Measurements from ENCODE around the gene STH.

STH gene

GRCh38 chr17:46039592-46040186, 40.6 kb downstream of the STH start:
- no peak for ATAC-seq
- TF ChIP-seq TOX (CRISPR knock-in tag; IDR thresholded peaks at IDR 0.05; ENCODE audit: borderline replicate concordance) = no peak
- TF ChIP-seq TCF4 (CRISPR knock-in tag; IDR thresholded peaks at IDR 0.05; ENCODE audit: borderline replicate concordance) = no peak
- no peak for TF ChIP-seq TSHZ2 (CRISPR knock-in tag; IDR thresholded peaks at IDR 0.05)
- TF ChIP-seq BACH2 (CRISPR knock-in tag; IDR thresholded peaks at IDR 0.05; ENCODE audit: borderline replicate concordance) = no peak
- no peak for TF ChIP-seq ESRRG (CRISPR knock-in tag; IDR thresholded peaks at IDR 0.05)
- TF ChIP-seq, protein P1, sequence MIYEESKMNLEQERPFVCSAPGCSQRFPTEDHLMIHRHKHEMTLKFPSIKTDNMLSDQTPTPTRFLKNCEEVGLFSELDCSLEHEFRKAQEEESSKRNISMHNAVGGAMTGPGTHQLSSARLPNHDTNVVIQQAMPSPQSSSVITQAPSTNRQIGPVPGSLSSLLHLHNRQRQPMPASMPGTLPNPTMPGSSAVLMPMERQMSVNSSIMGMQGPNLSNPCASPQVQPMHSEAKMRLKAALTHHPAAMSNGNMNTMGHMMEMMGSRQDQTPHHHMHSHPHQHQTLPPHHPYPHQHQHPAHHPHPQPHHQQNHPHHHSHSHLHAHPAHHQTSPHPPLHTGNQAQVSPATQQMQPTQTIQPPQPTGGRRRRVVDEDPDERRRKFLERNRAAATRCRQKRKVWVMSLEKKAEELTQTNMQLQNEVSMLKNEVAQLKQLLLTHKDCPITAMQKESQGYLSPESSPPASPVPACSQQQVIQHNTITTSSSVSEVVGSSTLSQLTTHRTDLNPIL (CRISPR knock-in tag; IDR thresholded peaks at IDR 0.05; ENCODE audit: low read depth) = no peak
- no peak for TF ChIP-seq SNAI2 (CRISPR knock-in tag; IDR thresholded peaks at IDR 0.05)
- no peak for TF ChIP-seq PPARA (CRISPR knock-in tag; IDR thresholded peaks at IDR 0.05; ENCODE audit: borderline replicate concordance)
- TF ChIP-seq ARNTL (CRISPR knock-in tag; IDR thresholded peaks at IDR 0.05; ENCODE audit: borderline replicate concordance, low read depth) = no peak
- TF ChIP-seq ZFP30 (CRISPR knock-in tag; IDR thresholded peaks at IDR 0.05) = no peak
- no peak for TF ChIP-seq RARB (CRISPR knock-in tag; IDR thresholded peaks at IDR 0.05)
- TF ChIP-seq, protein P2, sequence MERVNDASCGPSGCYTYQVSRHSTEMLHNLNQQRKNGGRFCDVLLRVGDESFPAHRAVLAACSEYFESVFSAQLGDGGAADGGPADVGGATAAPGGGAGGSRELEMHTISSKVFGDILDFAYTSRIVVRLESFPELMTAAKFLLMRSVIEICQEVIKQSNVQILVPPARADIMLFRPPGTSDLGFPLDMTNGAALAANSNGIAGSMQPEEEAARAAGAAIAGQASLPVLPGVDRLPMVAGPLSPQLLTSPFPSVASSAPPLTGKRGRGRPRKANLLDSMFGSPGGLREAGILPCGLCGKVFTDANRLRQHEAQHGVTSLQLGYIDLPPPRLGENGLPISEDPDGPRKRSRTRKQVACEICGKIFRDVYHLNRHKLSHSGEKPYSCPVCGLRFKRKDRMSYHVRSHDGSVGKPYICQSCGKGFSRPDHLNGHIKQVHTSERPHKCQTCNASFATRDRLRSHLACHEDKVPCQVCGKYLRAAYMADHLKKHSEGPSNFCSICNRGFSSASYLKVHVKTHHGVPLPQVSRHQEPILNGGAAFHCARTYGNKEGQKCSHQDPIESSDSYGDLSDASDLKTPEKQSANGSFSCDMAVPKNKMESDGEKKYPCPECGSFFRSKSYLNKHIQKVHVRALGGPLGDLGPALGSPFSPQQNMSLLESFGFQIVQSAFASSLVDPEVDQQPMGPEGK (CRISPR knock-in tag; IDR thresholded peaks at IDR 0.05; ENCODE audit: borderline replicate concordance) = no peak
- TF ChIP-seq OSR1 (CRISPR knock-in tag; IDR thresholded peaks at IDR 0.05) = no peak
- no peak for TF ChIP-seq ZNF70 (CRISPR knock-in tag; IDR thresholded peaks at IDR 0.05)
- TF ChIP-seq ZNF565 (CRISPR knock-in tag; conservative IDR thresholded peaks at IDR 0.05; ENCODE audit: low read depth) = no peak
- no peak for TF ChIP-seq CSDC2 (CRISPR knock-in tag; IDR thresholded peaks at IDR 0.05)
- TF ChIP-seq ISL1 (CRISPR knock-in tag; IDR thresholded peaks at IDR 0.05) = no peak

DNA sequence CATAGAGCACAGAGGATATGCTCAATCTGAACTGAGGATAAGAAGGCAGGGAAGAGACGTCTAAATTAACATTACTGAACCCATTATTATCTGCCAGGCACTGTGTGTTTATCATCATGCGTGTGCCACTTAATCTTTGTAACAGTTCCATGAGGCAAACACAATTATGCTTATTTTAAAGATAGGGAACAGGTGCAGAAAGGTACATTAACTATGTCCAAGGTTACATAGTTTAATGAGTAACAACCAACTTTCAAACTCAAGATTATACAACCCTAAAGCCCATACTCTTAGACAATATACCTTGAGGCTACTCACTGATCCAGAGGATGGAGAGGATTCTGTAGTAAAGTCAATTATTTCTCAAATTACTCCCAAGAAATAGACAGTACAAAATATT, 43.2 kb downstream of the STH start:
- TF ChIP-seq BACH2 (CRISPR knock-in tag; IDR thresholded peaks at IDR 0.05; ENCODE audit: borderline replicate concordance) = no peak
- TF ChIP-seq PPARA (CRISPR knock-in tag; IDR thresholded peaks at IDR 0.05; ENCODE audit: borderline replicate concordance) = no peak
- TF ChIP-seq, protein P1 (CRISPR knock-in tag; IDR thresholded peaks at IDR 0.05; ENCODE audit: low read depth) = no peak
- TF ChIP-seq ZFP3 (CRISPR knock-in tag; IDR thresholded peaks at IDR 0.05) = no peak
- no peak for TF ChIP-seq ZNF70 (CRISPR knock-in tag; IDR thresholded peaks at IDR 0.05)
- no peak for ATAC-seq

DNA sequence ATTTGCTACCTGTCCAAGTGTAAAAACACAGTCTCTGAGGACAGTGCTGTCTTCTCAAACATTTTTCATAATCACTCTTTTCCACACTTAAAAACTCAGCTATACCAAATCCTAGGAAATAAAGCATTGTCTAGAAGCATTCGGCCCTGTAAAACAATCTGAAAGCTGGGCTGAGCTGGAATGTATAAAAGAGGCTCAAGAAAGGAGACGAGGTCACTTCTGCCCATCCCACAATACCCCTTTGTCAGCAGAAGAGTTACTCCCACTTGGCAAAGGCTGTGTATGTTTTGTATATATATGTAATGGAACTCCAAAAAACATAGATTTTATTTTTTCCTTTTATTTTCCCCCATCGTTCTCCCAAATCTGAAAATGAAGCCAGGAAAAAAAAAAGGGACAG, 43.9 kb downstream of the STH start:
- no peak for TF ChIP-seq TOX (CRISPR knock-in tag; IDR thresholded peaks at IDR 0.05; ENCODE audit: borderline replicate concordance)
- no peak for TF ChIP-seq PPARA (CRISPR knock-in tag; IDR thresholded peaks at IDR 0.05; ENCODE audit: borderline replicate concordance)
- TF ChIP-seq BACH2 (CRISPR knock-in tag; IDR thresholded peaks at IDR 0.05; ENCODE audit: borderline replicate concordance) = no peak
- no peak for TF ChIP-seq ZNF565 (CRISPR knock-in tag; conservative IDR thresholded peaks at IDR 0.05; ENCODE audit: low read depth)
- TF ChIP-seq OSR1 (CRISPR knock-in tag; IDR thresholded peaks at IDR 0.05) = no peak
- ATAC-seq = no peak

GRCh38 chr17:46043606-46044005, 44.6 kb downstream of the STH start:
- ATAC-seq = no peak
- TF ChIP-seq CSDC2 (CRISPR knock-in tag; IDR thresholded peaks at IDR 0.05) (no peak), ZFP30 (CRISPR knock-in tag; IDR thresholded peaks at IDR 0.05) (no peak), PPARA (CRISPR knock-in tag; IDR thresholded peaks at IDR 0.05; ENCODE audit: borderline replicate concordance) (no peak), ESRRG (CRISPR knock-in tag; IDR thresholded peaks at IDR 0.05) (no peak), TSHZ2 (CRISPR knock-in tag; IDR thresholded peaks at IDR 0.05) (no peak), RARB (CRISPR knock-in tag; IDR thresholded peaks at IDR 0.05) (no peak), TCF4 (CRISPR knock-in tag; IDR thresholded peaks at IDR 0.05; ENCODE audit: borderline replicate concordance) (no peak), ZNF70 (CRISPR knock-in tag; IDR thresholded peaks at IDR 0.05) (no peak), TOX (CRISPR knock-in tag; IDR thresholded peaks at IDR 0.05; ENCODE audit: borderline replicate concordance) (no peak), OSR1 (CRISPR knock-in tag; IDR thresholded peaks at IDR 0.05) (no peak), BACH2 (CRISPR knock-in tag; IDR thresholded peaks at IDR 0.05; ENCODE audit: borderline replicate concordance) (no peak), ISL1 (CRISPR knock-in tag; IDR thresholded peaks at IDR 0.05) (no peak), ZNF565 (CRISPR knock-in tag; conservative IDR thresholded peaks at IDR 0.05; ENCODE audit: low read depth) (no peak), ARNTL (CRISPR knock-in tag; IDR thresholded peaks at IDR 0.05; ENCODE audit: borderline replicate concordance, low read depth) (no peak)
- TF ChIP-seq, protein P1 (CRISPR knock-in tag; IDR thresholded peaks at IDR 0.05; ENCODE audit: low read depth) = no peak
- TF ChIP-seq, protein P2 (CRISPR knock-in tag; IDR thresholded peaks at IDR 0.05; ENCODE audit: borderline replicate concordance) = no peak
